ENCODE results near the gene GJB1. TPM values are rescaled to one million over a fixed set of nuclear protein-coding genes. Genes with fewer than 3 reads are reported as not detected.

GJB1 gene
- total RNA-seq, 4 donors from 2014 or later = 0.98 to 4.8 (median 3.3) TPM

DNA sequence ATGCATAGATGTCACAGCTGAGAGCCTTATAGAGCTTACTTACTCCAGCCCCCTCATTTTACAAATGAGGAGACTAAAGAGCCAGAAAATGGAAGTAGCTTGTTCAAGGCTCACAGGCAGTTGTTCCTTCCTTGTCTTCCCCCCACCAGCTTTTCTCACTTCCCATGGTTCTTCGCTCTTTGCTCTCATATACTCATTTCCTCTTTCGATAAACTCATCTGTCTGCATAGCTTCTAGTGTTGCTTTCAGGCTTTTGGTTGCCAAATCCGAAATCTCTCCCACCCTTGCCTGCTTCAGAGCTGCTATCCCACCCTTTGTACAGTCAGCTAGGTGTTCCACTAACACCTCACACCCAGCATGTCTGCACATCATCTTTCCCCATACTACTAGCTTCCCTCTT is 25.0 kb upstream of the GJB1 start:
- DNase-seq (ENCODE audit: low spot score in 2 of 2) = no peak
- no peaks in the 10 kb centered on the region for H3K36me3 ChIP-seq
- TF ChIP-seq POLR2A (IDR thresholded peaks at IDR 0.05) = no peak
- TF ChIP-seq EP300 (IDR thresholded peaks at IDR 0.05) = no peak
- TF ChIP-seq, protein P1, sequence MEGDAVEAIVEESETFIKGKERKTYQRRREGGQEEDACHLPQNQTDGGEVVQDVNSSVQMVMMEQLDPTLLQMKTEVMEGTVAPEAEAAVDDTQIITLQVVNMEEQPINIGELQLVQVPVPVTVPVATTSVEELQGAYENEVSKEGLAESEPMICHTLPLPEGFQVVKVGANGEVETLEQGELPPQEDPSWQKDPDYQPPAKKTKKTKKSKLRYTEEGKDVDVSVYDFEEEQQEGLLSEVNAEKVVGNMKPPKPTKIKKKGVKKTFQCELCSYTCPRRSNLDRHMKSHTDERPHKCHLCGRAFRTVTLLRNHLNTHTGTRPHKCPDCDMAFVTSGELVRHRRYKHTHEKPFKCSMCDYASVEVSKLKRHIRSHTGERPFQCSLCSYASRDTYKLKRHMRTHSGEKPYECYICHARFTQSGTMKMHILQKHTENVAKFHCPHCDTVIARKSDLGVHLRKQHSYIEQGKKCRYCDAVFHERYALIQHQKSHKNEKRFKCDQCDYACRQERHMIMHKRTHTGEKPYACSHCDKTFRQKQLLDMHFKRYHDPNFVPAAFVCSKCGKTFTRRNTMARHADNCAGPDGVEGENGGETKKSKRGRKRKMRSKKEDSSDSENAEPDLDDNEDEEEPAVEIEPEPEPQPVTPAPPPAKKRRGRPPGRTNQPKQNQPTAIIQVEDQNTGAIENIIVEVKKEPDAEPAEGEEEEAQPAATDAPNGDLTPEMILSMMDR (IDR thresholded peaks at IDR 0.05) = no peak
- TF ChIP-seq POLR2AphosphoS5 (IDR thresholded peaks at IDR 0.05) = no peak
- no peaks in the 10 kb centered on the region for H3K9me3 ChIP-seq
- H3K4me1 ChIP-seq = no peaks in the 10 kb centered on the region
- H3K4me3 ChIP-seq = peak overlapping the region; percentile 18
- no peaks in the 10 kb centered on the region for H3K27me3 ChIP-seq
- no peak overlapping the region for H3K27ac ChIP-seq
- WGBS = 65% methylated on average over 3 of the region's 3 CpGs

DNA sequence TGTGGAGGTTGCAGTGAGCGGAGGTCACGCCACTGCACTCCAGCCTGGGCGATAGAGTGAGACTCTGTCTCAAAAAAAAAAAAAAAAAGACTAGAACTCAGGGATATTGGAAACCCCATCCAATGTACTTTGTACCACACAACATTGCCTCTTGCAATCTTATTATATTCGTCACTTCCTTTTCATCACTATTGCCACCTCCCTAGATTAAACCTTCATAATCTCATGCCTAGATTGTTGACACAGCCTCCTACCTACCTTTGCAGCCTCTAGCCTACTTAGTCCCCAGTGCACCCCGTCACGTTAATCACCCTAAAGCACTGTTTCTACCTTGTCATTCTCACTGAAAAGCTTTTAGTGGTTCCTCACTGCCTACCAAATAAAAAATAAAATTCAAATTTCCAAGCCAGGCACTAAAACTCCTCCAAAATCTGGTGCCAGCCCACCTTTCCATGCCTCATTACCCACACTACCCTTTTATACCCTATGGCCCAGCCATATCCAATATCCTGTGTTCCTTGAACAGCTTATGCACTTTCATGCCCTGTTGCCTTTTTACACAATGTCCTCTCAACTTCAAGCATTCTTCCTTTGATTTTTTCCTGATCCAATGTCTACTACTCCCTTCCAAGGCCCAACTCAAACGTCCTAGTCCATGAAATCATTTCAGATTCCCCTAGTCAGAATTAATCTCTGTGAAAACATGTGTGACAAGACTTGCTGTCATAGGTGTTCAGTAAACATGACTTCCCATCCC is 23.6 kb upstream of the GJB1 start:
- Histone ChIP-seq H3K4me1 (no peaks in the 10 kb centered on the region), H3K27me3 (no peaks in the 10 kb centered on the region), H3K4me3 (no peak overlapping the region), H3K27ac (no peak overlapping the region), H3K36me3 (no peaks in the 10 kb centered on the region), H3K9me3 (no peaks in the 10 kb centered on the region)
- TF ChIP-seq EP300 (IDR thresholded peaks at IDR 0.05) = no peak
- no peak for TF ChIP-seq POLR2A (IDR thresholded peaks at IDR 0.05)
- no peak for DNase-seq (ENCODE audit: low spot score in 2 of 2)
- 84% methylated on average over 7 of the region's 7 CpGs for WGBS

DNA sequence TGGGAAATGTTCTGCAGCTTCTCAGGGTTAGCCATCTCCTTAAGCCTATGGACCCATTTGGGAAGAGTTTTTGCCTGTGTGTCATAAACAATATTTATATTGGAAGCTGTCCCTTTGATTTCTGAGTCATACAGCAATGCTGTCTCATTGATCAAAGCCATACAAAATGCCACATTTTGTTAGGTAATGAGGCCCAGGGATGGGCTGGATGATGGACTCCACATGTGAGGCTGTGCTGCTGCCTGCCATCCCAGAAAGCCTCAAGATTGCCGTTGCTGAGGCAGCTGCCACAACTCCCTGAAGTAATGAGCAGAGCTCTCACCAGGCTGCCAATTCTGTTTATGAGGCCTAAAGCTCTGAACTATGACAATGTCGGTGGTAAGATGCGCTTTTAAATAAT is 12.2 kb upstream of the GJB1 start:
- Histone ChIP-seq H3K36me3 (no peaks in the 10 kb centered on the region), H3K4me1 (no peaks in the 10 kb centered on the region), H3K27ac (no peak overlapping the region), H3K27me3 (no peaks in the 10 kb centered on the region), H3K4me3 (no peak overlapping the region), H3K9me3 (no peaks in the 10 kb centered on the region)
- TF ChIP-seq, protein P1 (IDR thresholded peaks at IDR 0.05) = no peak
- TF ChIP-seq POLR2A (IDR thresholded peaks at IDR 0.05) (no peak), POLR2AphosphoS5 (IDR thresholded peaks at IDR 0.05) (no peak), EP300 (IDR thresholded peaks at IDR 0.05) (no peak)
- 86% methylated on average over 3 of the region's 3 CpGs for WGBS
- no peak for DNase-seq (ENCODE audit: low spot score in 2 of 2)

DNA sequence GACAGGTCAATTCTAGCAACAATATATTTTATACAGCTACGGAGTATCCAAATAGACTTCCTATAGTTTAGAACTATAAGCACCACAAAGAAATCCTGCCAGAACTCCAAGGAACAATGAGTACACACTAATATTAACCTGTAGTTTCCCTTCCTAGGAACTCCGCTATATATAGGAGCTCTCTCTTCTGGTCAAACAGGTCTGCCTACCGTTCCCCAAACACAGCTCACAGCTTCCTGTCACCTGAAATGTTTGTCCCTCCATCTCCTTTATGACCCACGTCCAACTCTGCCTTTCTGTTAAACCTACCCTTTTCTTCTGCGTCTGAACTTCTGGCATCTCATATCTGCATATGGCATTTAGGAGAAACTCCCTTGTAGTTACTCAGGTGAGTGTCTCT is 10.5 kb upstream of the GJB1 start:
- WGBS = 51% methylated on average over 5 of the region's 5 CpGs
- Histone ChIP-seq H3K27ac (no peak overlapping the region), H3K27me3 (no peaks in the 10 kb centered on the region), H3K4me1 (no peaks in the 10 kb centered on the region), H3K36me3 (no peaks in the 10 kb centered on the region), H3K9me3 (no peaks in the 10 kb centered on the region), H3K4me3 (no peak overlapping the region)
- TF ChIP-seq, protein P1 (IDR thresholded peaks at IDR 0.05) = no peak
- no peak for TF ChIP-seq EP300 (IDR thresholded peaks at IDR 0.05)
- no peak for TF ChIP-seq POLR2AphosphoS5 (IDR thresholded peaks at IDR 0.05)
- TF ChIP-seq POLR2A (IDR thresholded peaks at IDR 0.05) = no peak
- no peak for DNase-seq (ENCODE audit: low spot score in 2 of 2)

DNA sequence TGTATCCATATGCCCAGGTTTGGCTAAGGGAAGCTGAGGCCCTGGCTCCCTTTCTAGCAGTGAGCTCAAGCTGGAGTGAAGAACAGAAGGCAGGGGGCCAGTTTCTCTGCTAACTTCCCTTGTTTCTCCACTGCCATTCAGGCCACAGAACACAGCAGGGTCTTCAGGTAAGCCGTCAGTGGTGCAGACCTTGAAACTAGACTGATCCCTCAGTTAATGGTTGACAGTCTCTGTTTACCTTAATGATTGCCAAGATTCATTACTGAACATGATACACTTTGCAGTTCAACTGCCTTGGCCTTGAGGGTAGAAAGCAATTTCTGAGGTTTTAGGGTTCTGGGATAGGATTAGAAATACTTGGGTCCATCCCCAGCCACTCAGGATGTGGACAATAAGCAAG is 8.9 kb upstream of the GJB1 start:
- Histone ChIP-seq H3K4me3 (no peak overlapping the region), H3K27ac (no peak overlapping the region), H3K4me1 (no peaks in the 10 kb centered on the region), H3K36me3 (no peaks in the 10 kb centered on the region), H3K27me3 (no peaks in the 10 kb centered on the region), H3K9me3 (no peaks in the 10 kb centered on the region)
- WGBS = 88% methylated on average over 1 of the region's 1 CpG
- TF ChIP-seq, protein P1 (IDR thresholded peaks at IDR 0.05) = no peak
- TF ChIP-seq EP300 (IDR thresholded peaks at IDR 0.05) = no peak
- no peak for TF ChIP-seq POLR2A (IDR thresholded peaks at IDR 0.05)
- TF ChIP-seq POLR2AphosphoS5 (IDR thresholded peaks at IDR 0.05) = no peak
- DNase-seq (ENCODE audit: low spot score in 2 of 2) = no peak

All from suprapubic skin (tissue), 4 donors.